Activated CD4-positive, alpha-beta T cell treated with anti-CD3 and anti-CD28 coated beads, Interleukin-2, amount 10 ng/mL, durations not matched to agents 24 days and 14 days (primary cell): ENCODE results near the gene COX6A2. TPM values are rescaled to one million over a fixed set of nuclear protein-coding genes. Genes with fewer than 3 reads are reported as not detected.
"Not testable (repeated sequence)": the region's sequence is repeated elsewhere in the genome, so short reads cannot be mapped to it uniquely, and the experiment has no call there.

Experiments used
- DNase-seq: peaks from one replicate; pipeline ENCODE4 v3.0.0; 2022
- H3K27ac Mint-ChIP-seq: one replicate; pipeline ENCODE4 v1.8.0; 2022; ENCODE audit warnings: mild to moderate bottlenecking, mixed read lengths
- H3K27me3 Mint-ChIP-seq: one replicate; pipeline ENCODE4 v1.8.0; 2022; ENCODE audit warnings: mixed read lengths
- H3K36me3 Mint-ChIP-seq: one replicate; pipeline ENCODE4 v1.8.0; 2022; ENCODE audit warnings: low read depth, mild to moderate bottlenecking, mixed read lengths
- H3K4me1 Mint-ChIP-seq: one replicate; pipeline ENCODE4 v1.8.0; 2021; ENCODE audit warnings: mixed read lengths
- H3K4me3 Mint-ChIP-seq: one replicate; pipeline ENCODE4 v1.8.0; 2022; ENCODE audit warnings: mild to moderate bottlenecking, moderate library complexity, mixed read lengths
- H3K9me3 Mint-ChIP-seq: one replicate; pipeline ENCODE4 v1.8.0; 2021; ENCODE audit warnings: mixed read lengths
- intact Hi-C: fragments of 100-400 bp; cut with micrococcal nuclease; formaldehyde crosslinking; loops from one replicate; pipeline ENCODE4 v1.15.1; 2023
- total RNA-seq: library from RNA; stranded (reverse); gene quantifications from 2 replicates; pipeline ENCODE4 v1.2.3, GENCODE V29; 2022

Gene COX6A2
- total RNA-seq, 1 donor from 2014 or later = not detected

- peaks cover 47% of the 10 kb centered on the region for H3K4me1 Mint-ChIP-seq
- H3K36me3 Mint-ChIP-seq = peaks cover 4% of the 10 kb centered on the region
- no peak overlapping the region for H3K27ac Mint-ChIP-seq
- no peaks in the 10 kb centered on the region for H3K27me3 Mint-ChIP-seq
- no peaks in the 10 kb centered on the region for H3K9me3 Mint-ChIP-seq
- DNase-seq = no peak
- H3K4me3 Mint-ChIP-seq = no peak overlapping the region
- intact Hi-C loops = no loop called here
Observed at GRCh38 chr16:31417916-31418315, 10.2 kb downstream of the COX6A2 start.

DNA sequence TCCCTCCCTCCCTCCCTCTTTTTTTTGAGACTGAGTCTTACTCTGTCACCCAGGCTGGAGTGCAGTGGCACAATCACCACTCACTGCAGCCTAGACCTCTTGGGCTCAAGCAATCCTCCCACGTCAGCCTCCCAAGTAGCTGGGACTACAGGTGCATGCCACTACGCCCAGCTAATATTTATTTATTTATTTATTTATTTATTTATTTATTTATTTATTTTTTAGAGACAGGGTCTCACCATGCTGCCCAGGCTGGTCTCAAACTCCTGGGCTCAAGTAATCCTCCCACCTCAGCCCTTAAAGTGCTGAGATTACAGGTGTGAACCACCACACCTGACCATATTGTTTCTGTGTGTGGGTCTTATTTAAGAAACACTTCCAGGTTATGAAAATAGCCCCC lies 11.1 kb downstream of the COX6A2 start:
- H3K27me3 Mint-ChIP-seq, H3K9me3 Mint-ChIP-seq, H3K36me3 Mint-ChIP-seq, H3K27ac Mint-ChIP-seq, intact Hi-C loops, H3K4me3 Mint-ChIP-seq, DNase-seq: not testable (repeated sequence)
- H3K4me1 Mint-ChIP-seq = peaks cover 39% of the 10 kb centered on the region

GRCh38 chr16:31416371-31416770 lies 11.8 kb downstream of the COX6A2 start:
- Mint-ChIP-seq H3K4me1 (peaks cover 34% of the 10 kb centered on the region), H3K36me3 (peaks cover 4% of the 10 kb centered on the region), H3K27ac (peak overlapping the region; percentile 40), H3K27me3 (no peaks in the 10 kb centered on the region), H3K9me3 (no peaks in the 10 kb centered on the region), H3K4me3 (no peak overlapping the region)
- intact Hi-C loops = no loop called here
- DNase-seq = no peak

DNA sequence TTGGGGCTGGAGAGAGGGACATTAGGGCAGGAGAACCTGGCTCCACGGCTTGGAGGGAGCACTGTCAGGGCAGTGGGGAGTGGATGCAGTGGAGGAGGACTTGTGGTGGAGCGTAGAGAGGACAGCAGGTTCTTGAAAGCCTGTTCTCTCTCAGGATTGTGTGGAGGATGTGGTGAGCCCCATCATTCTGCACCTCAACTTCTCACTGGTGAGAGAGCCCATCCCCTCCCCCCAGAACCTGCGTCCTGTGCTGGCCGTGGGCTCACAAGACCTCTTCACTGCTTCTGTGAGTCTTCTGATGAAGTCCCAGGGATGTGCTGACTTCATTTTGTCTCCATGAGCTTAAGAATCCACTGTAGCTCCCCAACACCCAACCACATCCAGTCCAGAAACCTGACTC lies 13.5 kb downstream of the COX6A2 start:
- Mint-ChIP-seq H3K27ac (no peak overlapping the region), H3K36me3 (no peaks in the 10 kb centered on the region), H3K9me3 (no peaks in the 10 kb centered on the region), H3K4me1 (peaks cover 23% of the 10 kb centered on the region), H3K4me3 (no peak overlapping the region), H3K27me3 (no peaks in the 10 kb centered on the region)
- no peak for DNase-seq
- intact Hi-C loops = no loop called here

- Mint-ChIP-seq H3K4me1 (peaks cover 23% of the 10 kb centered on the region), H3K4me3 (no peak overlapping the region), H3K9me3 (no peaks in the 10 kb centered on the region), H3K27ac (no peak overlapping the region), H3K36me3 (no peaks in the 10 kb centered on the region), H3K27me3 (no peaks in the 10 kb centered on the region)
- no peak for DNase-seq
- intact Hi-C loops = no loop called here
Observed at GRCh38 chr16:31413943-31414342, 14.2 kb downstream of the COX6A2 start.

- no peak overlapping the region for H3K27ac Mint-ChIP-seq
- H3K27me3 Mint-ChIP-seq = peaks cover 2% of the 10 kb centered on the region
- H3K4me1 Mint-ChIP-seq = peaks cover 23% of the 10 kb centered on the region
- H3K36me3 Mint-ChIP-seq = no peaks in the 10 kb centered on the region
- H3K9me3 Mint-ChIP-seq = no peaks in the 10 kb centered on the region
- H3K4me3 Mint-ChIP-seq = no peak overlapping the region
- intact Hi-C loops = no loop called here
- no peak for DNase-seq
Observed at GRCh38 chr16:31413381-31413780, 14.8 kb downstream of the COX6A2 start.

DNA sequence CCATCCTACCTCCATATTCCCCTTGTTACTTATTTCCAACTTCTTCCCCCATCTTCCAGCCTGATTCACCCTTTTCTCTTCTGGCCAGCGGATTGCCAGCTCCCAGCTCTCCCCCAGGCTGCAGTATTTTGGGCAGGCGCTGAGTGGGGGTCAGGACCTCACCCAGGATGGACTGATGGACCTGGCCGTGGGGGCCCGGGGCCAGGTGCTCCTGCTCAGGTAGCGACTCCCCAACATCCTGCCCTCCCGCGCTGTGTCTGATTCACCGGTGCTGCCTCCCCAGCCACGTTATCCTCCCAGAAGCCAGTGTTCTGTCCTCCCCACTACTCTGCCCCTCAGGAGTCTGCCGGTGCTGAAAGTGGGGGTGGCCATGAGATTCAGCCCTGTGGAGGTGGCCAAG lies 15.4 kb downstream of the COX6A2 start:
- Mint-ChIP-seq H3K27me3 (peaks cover 2% of the 10 kb centered on the region), H3K4me3 (no peak overlapping the region), H3K27ac (no peak overlapping the region), H3K36me3 (no peaks in the 10 kb centered on the region), H3K9me3 (no peaks in the 10 kb centered on the region), H3K4me1 (peaks cover 21% of the 10 kb centered on the region)
- DNase-seq = no peak
- intact Hi-C loops = no loop called here

DNA sequence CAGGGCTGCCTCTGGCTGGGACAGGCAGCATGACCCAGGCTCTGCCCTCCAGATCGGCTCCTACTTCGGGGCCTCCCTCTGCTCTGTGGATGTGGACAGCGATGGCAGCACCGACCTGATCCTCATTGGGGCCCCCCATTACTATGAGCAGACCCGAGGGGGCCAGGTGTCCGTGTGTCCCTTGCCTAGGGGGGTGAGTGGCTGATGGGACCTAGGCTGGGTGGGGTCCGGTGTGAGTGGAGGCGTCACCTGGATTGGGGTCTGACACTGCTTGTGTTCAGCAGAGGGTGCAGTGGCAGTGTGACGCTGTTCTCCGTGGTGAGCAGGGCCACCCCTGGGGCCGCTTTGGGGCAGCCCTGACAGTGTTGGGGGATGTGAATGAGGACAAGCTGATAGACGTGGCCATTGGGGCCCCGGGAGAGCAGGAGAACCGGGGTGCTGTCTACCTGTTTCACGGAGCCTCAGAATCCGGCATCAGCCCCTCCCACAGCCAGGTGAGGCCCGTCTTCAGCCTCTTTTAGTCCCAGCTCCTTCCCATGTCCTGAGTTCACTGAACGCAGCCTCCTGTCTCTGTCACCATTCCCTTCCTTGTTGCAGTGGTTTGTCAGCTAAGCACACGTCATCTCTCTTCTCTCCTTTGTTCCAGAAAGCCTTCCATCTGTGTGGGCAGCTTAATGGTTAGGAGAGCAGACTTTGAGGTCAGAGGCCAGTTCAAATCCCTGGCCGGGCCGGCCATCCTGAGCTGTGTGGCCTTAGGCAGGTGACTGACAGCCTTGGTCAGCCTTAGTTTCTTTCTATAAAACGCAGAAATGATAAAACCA lies 16.9 kb downstream of the COX6A2 start:
- DNase-seq = no peak
- Mint-ChIP-seq H3K36me3 (no peaks in the 10 kb centered on the region), H3K9me3 (no peaks in the 10 kb centered on the region), H3K4me1 (peaks cover 18% of the 10 kb centered on the region), H3K27me3 (peaks cover 5% of the 10 kb centered on the region), H3K27ac (no peak overlapping the region), H3K4me3 (no peak overlapping the region)
- intact Hi-C loops = no loop called here

GRCh38 chr16:31410082-31410481 lies 18.1 kb downstream of the COX6A2 start:
- DNase-seq = no peak
- Mint-ChIP-seq H3K27me3 (peaks cover 5% of the 10 kb centered on the region), H3K4me1 (peaks cover 12% of the 10 kb centered on the region), H3K9me3 (no peaks in the 10 kb centered on the region), H3K36me3 (no peaks in the 10 kb centered on the region), H3K27ac (no peak overlapping the region), H3K4me3 (no peak overlapping the region)
- intact Hi-C loops = no loop called here

- no peaks in the 10 kb centered on the region for H3K9me3 Mint-ChIP-seq
- no peaks in the 10 kb centered on the region for H3K36me3 Mint-ChIP-seq
- no peak overlapping the region for H3K4me3 Mint-ChIP-seq
- DNase-seq = no peak
- peaks cover 7% of the 10 kb centered on the region for H3K4me1 Mint-ChIP-seq
- no peak overlapping the region for H3K27ac Mint-ChIP-seq
- intact Hi-C loops = no loop called here
- H3K27me3 Mint-ChIP-seq = peaks cover 5% of the 10 kb centered on the region
Observed at GRCh38 chr16:31409433-31409832, 18.7 kb downstream of the COX6A2 start.

GRCh38 chr16:31407406-31407805 lies 20.8 kb downstream of the COX6A2 start:
- Mint-ChIP-seq H3K27me3 (peaks cover 5% of the 10 kb centered on the region), H3K36me3 (no peaks in the 10 kb centered on the region), H3K27ac (no peak overlapping the region), H3K4me3 (no peak overlapping the region), H3K9me3 (no peaks in the 10 kb centered on the region), H3K4me1 (no peaks in the 10 kb centered on the region)
- DNase-seq = no peak
- intact Hi-C loops = no loop called here

DNA sequence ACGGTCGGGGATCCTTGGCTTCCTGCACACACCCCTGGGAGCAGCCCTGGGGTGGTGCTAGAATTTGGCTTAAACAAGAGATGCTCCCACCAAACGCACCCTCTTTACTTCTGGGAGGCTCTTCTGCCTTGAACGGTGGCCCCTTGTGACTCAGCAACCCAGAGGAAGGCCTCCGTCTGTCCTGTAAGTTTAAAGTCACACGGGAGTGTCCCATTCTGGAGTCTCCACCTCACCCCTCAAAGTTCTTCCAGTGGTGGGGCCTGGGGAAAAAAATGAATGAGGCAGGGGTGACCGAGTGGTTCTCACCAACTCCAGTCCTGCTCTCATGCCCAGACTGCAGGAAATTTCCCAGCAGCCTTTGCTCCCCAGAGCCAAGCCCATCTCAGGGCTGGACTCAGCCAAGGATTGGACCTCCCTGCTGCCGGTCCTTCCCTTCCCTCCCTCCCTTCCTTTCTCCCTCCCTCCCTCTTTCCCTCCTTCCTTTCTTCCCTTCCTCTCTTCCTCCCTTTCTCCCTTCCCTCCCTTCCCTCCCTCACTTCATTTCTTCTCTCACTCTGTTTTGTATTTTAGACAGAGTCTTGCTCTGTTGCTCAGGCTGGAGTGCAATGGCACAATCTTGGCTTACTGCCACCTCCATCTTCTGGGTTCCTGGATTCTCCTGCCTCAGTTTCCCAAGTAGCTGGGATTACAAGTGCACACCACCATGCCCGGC lies 23.7 kb downstream of the COX6A2 start:
- DNase-seq = no peak
- H3K27me3 Mint-ChIP-seq = peaks cover 5% of the 10 kb centered on the region
- peaks cover 5% of the 10 kb centered on the region for H3K9me3 Mint-ChIP-seq
- H3K36me3 Mint-ChIP-seq = peaks cover 4% of the 10 kb centered on the region
- no peak overlapping the region for H3K4me3 Mint-ChIP-seq
- intact Hi-C loops = no loop called here
- no peak overlapping the region for H3K27ac Mint-ChIP-seq
- H3K4me1 Mint-ChIP-seq = peaks cover 8% of the 10 kb centered on the region

GRCh38 chr16:31403590-31404352 lies 24.4 kb downstream of the COX6A2 start:
- peaks cover 11% of the 10 kb centered on the region for H3K4me1 Mint-ChIP-seq
- peaks cover 8% of the 10 kb centered on the region for H3K36me3 Mint-ChIP-seq
- H3K27ac Mint-ChIP-seq = no peak overlapping the region
- H3K4me3 Mint-ChIP-seq = no peak overlapping the region
- peaks cover 8% of the 10 kb centered on the region for H3K9me3 Mint-ChIP-seq
- peaks cover 5% of the 10 kb centered on the region for H3K27me3 Mint-ChIP-seq
- DNase-seq = no peak
- intact Hi-C loops = no loop called here

- Mint-ChIP-seq H3K36me3 (peaks cover 8% of the 10 kb centered on the region), H3K4me1 (peaks cover 11% of the 10 kb centered on the region), H3K27me3 (peaks cover 3% of the 10 kb centered on the region), H3K27ac (no peak overlapping the region), H3K4me3 (no peak overlapping the region), H3K9me3 (peaks cover 8% of the 10 kb centered on the region)
- no peak for DNase-seq
- intact Hi-C loops = no loop called here
Observed at GRCh38 chr16:31402687-31403086, 25.5 kb downstream of the COX6A2 start.
